ENCODE results near the gene MAP3K6. TPM values are rescaled to one million over a fixed set of nuclear protein-coding genes. Genes with fewer than 3 reads are reported as not detected.

Gene MAP3K6
- total and polyA plus RNA-seq, 2 of the 4 experiments (the other 2 are of a cell fraction): 4.8 to 15.9 TPM

- peaks cover 18% of the 10 kb centered on the region for H3K9me1 ChIP-seq (ENCODE audit: insufficient read depth, low read length)
- ATAC-seq (ENCODE audit: low read depth): peak; percentile 69
- peak overlapping the region; percentile 70; the same call in 1 of the 2 replicates for H3K56ac ChIP-seq (ENCODE audit: extremely low read depth, insufficient read depth, low read length)
- H4K5ac ChIP-seq (ENCODE audit: low read depth, low read length): 0 out of 2 replicates have a peak overlapping the region, but pooled peaks have one; percentile 31
- H3K36me3 ChIP-seq (ENCODE audit: control insufficient read depth, insufficient read depth, low read length): peaks cover 24% of the 10 kb centered on the region
- H2AK5ac ChIP-seq (ENCODE audit: low read depth, low read length): no peak overlapping the region
- dilution Hi-C loops (cut with HindIII; ENCODE audit: low sequenced_read_pairs, unreplicated experiment): no loop called here
- 0 out of 2 replicates have a peak, but pooled peaks have one; percentile 40 for TF ChIP-seq CHD1 (IDR thresholded peaks at IDR 0.05; ENCODE audit: low read depth, low read length)
- no peak for TF ChIP-seq MAFK (IDR thresholded peaks at IDR 0.05; ENCODE audit: low read depth, low read length)
- TF ChIP-seq RFX5 (IDR thresholded peaks at IDR 0.05; ENCODE audit: low read depth, low read length): peak; percentile 51; the same call in 1 of the 2 replicates
- peaks cover 11% of the 10 kb centered on the region for H3K4me1 ChIP-seq (ENCODE audit: control insufficient read depth, insufficient read depth, low read length)
- H3K9me3 ChIP-seq (ENCODE audit: control insufficient read depth, insufficient read depth, low read length): no peaks in the 10 kb centered on the region
- peak overlapping the region; percentile 84 for H2BK5ac ChIP-seq (ENCODE audit: low read depth, low read length, poor library complexity, severe bottlenecking)
- H2AFZ ChIP-seq (replicated peaks; ENCODE audit: low read length, poor library complexity): peak overlapping the region; percentile 99
- H3K4ac ChIP-seq (ENCODE audit: low read depth, low read length): peak overlapping the region; percentile 91
- peak overlapping the region; percentile 38; the same call in 1 of the 2 replicates for H3K18ac ChIP-seq (ENCODE audit: low read depth, low read length)
- peak overlapping the region; percentile 90 for H3K27ac ChIP-seq (ENCODE audit: insufficient read depth, low read length)
- in situ Hi-C loops (cut with MboI; ENCODE audit: low sequenced_read_pairs): no loop called here
- peaks cover 2% of the 10 kb centered on the region; the same call in 1 of the 2 replicates for H4K20me1 ChIP-seq (ENCODE audit: insufficient read depth, low read length)
- BruUV-seq (replicated peaks): no TSS peak
- no peak overlapping the region for H2BK20ac ChIP-seq (ENCODE audit: low read depth, low read length)
- H3K4me2 ChIP-seq (ENCODE audit: low read depth, low read length): peak overlapping the region; percentile 81
- peak overlapping the region; percentile 77 for H3K4me3 ChIP-seq (ENCODE audit: insufficient read depth, low read depth, low read length)
- H3K23ac ChIP-seq (ENCODE audit: low read depth, low read length): no peak overlapping the region
- H2AK9ac ChIP-seq (replicated peaks; ENCODE audit: low read depth, low read length, poor library complexity): peak overlapping the region; percentile 91
- H4K91ac ChIP-seq (ENCODE audit: insufficient read depth, low read depth, low read length): peak overlapping the region; percentile 58; the same call in 1 of the 2 replicates
- H3K79me1 ChIP-seq (ENCODE audit: low read depth in 1 of 2, low read length in 2 of 2): peaks cover 6 to 24% of the 10 kb centered on the region in 2 experiments; a peak in 3 of 4 replicates
- H2BK120ac ChIP-seq (ENCODE audit: low read depth, low read length): peak overlapping the region; percentile 54; the same call in 1 of the 2 replicates
- H2BK15ac ChIP-seq (ENCODE audit: low read depth, low read length): no peak overlapping the region
- CTCF ChIA-PET: interaction anchor here (0.6 to 2.3 kb wide), 9 partner anchors 11 to 70 kb away, joined by 3 to 9 read pairs (median 5); no protein-coding TSS in a partner anchor
- H3K27me3 ChIP-seq (ENCODE audit: control insufficient read depth, insufficient read depth, low read length): no peaks in the 10 kb centered on the region
- intact Hi-C loops (cut with micrococcal nuclease): loop anchor here (2.0 kb wide), 1 partner anchor 65 kb away; no protein-coding TSS in a partner anchor
- 0% methylated on average over 27 of the region's 30 CpGs; no CpG with 5 or more reads in 1 of the 2 experiments for WGBS, 2 experiments (ENCODE audit: extremely low coverage in 2 of 2, insufficient read length in 1 of 2)
- peak overlapping the region; percentile 24 to 66; a peak in 2 of 4 replicates for H4K8ac ChIP-seq (ENCODE audit: low read depth in 2 of 2, low read length in 2 of 2)
- H3K14ac ChIP-seq (replicated peaks; ENCODE audit: low read depth, low read length): peak overlapping the region; percentile 86
- DNase-seq: peak; percentile 49
- POLR2A ChIA-PET (ENCODE audit: unreplicated experiment): interaction anchor here (0.6 to 1.0 kb wide), 3 partner anchors 25 to 44 kb away, joined by 3 to 4 read pairs (median 3); partner anchors contain the start of gene TMEM222
- H3K9ac ChIP-seq (ENCODE audit: low read depth, low read length): peak overlapping the region; percentile 88
These were observed 699 bp downstream of the MAP3K6 start for GRCh38 chr1:27366113-27366410.
